ENCODE results near the gene GLI2. TPM values are rescaled to one million over a fixed set of nuclear protein-coding genes. Genes with fewer than 3 reads are reported as not detected.

GLI2 gene
- polyA plus RNA-seq, 3 donors, result not detected

GRCh38 chr2:120771111-120771780, 35.6 kb downstream of the GLI2 start:
- Histone ChIP-seq H3K4me1 (ENCODE audit: control insufficient read depth in 1 of 2, insufficient read depth in 2 of 2, low read length in 2 of 2) (no peaks in the 10 kb centered on the region), H3K36me3 (replicated peaks in 1 of 2; ENCODE audit: control insufficient read depth in 1 of 2, insufficient read depth in 2 of 2, low read length in 2 of 2) (no peaks in the 10 kb centered on the region), H3K4me2 (replicated peaks; ENCODE audit: extremely low read depth, low read length, poor library complexity, severe bottlenecking) (no peak overlapping the region), H3K9ac (ENCODE audit: insufficient read depth, low read length, poor library complexity, severe bottlenecking) (no peak overlapping the region), H3K27me3 (ENCODE audit: control insufficient read depth in 2 of 2, insufficient read depth in 2 of 2, low read length in 2 of 2) (no peaks in the 10 kb centered on the region), H3K9me3 (replicated peaks in 1 of 2; ENCODE audit: control insufficient read depth in 1 of 2, insufficient read depth in 1 of 2, low read length in 2 of 2) (no peaks in the 10 kb centered on the region), H3K27ac (ENCODE audit: low read depth in 1 of 2, low read length in 2 of 2) (no peak overlapping the region), H3K4me3 (replicated peaks in 1 of 3; ENCODE audit: low read depth in 2 of 3, low read length in 3 of 3) (no peak overlapping the region), H2AFZ (ENCODE audit: insufficient read depth, low read depth, low read length, poor library complexity, severe bottlenecking) (no peak overlapping the region), H4K20me1 (ENCODE audit: insufficient read depth, low read length) (no peaks in the 10 kb centered on the region), H3K79me2 (ENCODE audit: insufficient read depth, low read length) (no peaks in the 10 kb centered on the region)
- H3K36me3 Mint-ChIP-seq, result no peaks in the 10 kb centered on the region
- H3K4me1 Mint-ChIP-seq, result no peaks in the 10 kb centered on the region
- H3K4me3 Mint-ChIP-seq, result no peak overlapping the region
- H3K9me3 Mint-ChIP-seq, result no peaks in the 10 kb centered on the region
- WGBS (ENCODE audit: insufficient coverage), result 94% methylated on average over 11 of the region's 14 CpGs
- intact Hi-C loops (cut with micrococcal nuclease), result no loop called here
- no peak for DNase-seq
- H3K27ac Mint-ChIP-seq, result no peak overlapping the region
- no peak for TF ChIP-seq CTCF (IDR thresholded peaks at IDR 0.05)
- peaks cover 0 to 2% (median 0%) of the 10 kb centered on the region in 3 donors for H3K27me3 Mint-ChIP-seq (ENCODE audit: low read depth in 3 of 3)

- Histone ChIP-seq H3K27me3 (ENCODE audit: control insufficient read depth in 2 of 2, insufficient read depth in 2 of 2, low read length in 2 of 2) (no peaks in the 10 kb centered on the region), H2AFZ (ENCODE audit: insufficient read depth, low read depth, low read length, poor library complexity, severe bottlenecking) (no peak overlapping the region), H3K9ac (ENCODE audit: insufficient read depth, low read length, poor library complexity, severe bottlenecking) (no peak overlapping the region), H3K79me2 (ENCODE audit: insufficient read depth, low read length) (no peaks in the 10 kb centered on the region), H3K4me3 (replicated peaks in 1 of 3; ENCODE audit: low read depth in 2 of 3, low read length in 3 of 3) (no peak overlapping the region), H3K4me1 (ENCODE audit: control insufficient read depth in 1 of 2, insufficient read depth in 2 of 2, low read length in 2 of 2) (no peaks in the 10 kb centered on the region), H4K20me1 (ENCODE audit: insufficient read depth, low read length) (no peaks in the 10 kb centered on the region), H3K4me2 (replicated peaks; ENCODE audit: extremely low read depth, low read length, poor library complexity, severe bottlenecking) (no peak overlapping the region), H3K27ac (ENCODE audit: low read depth in 1 of 2, low read length in 2 of 2) (no peak overlapping the region), H3K9me3 (replicated peaks in 1 of 2; ENCODE audit: control insufficient read depth in 1 of 2, insufficient read depth in 1 of 2, low read length in 2 of 2) (no peaks in the 10 kb centered on the region), H3K36me3 (replicated peaks in 1 of 2; ENCODE audit: control insufficient read depth in 1 of 2, insufficient read depth in 2 of 2, low read length in 2 of 2) (no peaks in the 10 kb centered on the region)
- no peak overlapping the region for H3K4me3 Mint-ChIP-seq
- H3K36me3 Mint-ChIP-seq, result no peaks in the 10 kb centered on the region
- intact Hi-C loops (cut with micrococcal nuclease), result no loop called here
- H3K27me3 Mint-ChIP-seq (ENCODE audit: low read depth in 3 of 3), result peaks cover 0 to 2% (median 0%) of the 10 kb centered on the region in 3 donors
- no peak overlapping the region for H3K27ac Mint-ChIP-seq
- no peaks in the 10 kb centered on the region for H3K4me1 Mint-ChIP-seq
- H3K9me3 Mint-ChIP-seq, result no peaks in the 10 kb centered on the region
- no peak for DNase-seq
- WGBS (ENCODE audit: insufficient coverage), result no CpG with 5 or more reads among the region's 5 CpGs
- no peak for TF ChIP-seq CTCF (IDR thresholded peaks at IDR 0.05)
These were observed 36.1 kb downstream of the GLI2 start for GRCh38 chr2:120771781-120772208.

Measured in CD14-positive monocyte (primary cell).